Parathyroid adenoma (tissue), 2 donors: ENCODE measurements around the gene MSANTD1.

Experiments
- H2AFZ ChIP-seq: fragments of 300-600 bp; sonication (generic); one replicate; pipeline ENCODE4 v1.7.0; 2017; ENCODE audit warnings: antibody characterized with exemption, mild to moderate bottlenecking
- H3K27ac ChIP-seq: fragments of 300-600 bp; sonication (generic); one replicate; pipeline ENCODE4 v1.7.0; 2017
- H3K27me3 ChIP-seq: fragments of 300-600 bp; sonication (generic); one replicate; pipeline ENCODE4 v1.7.0; 2017; ENCODE audit warnings: low read length; ENCODE audit not compliant: control insufficient read depth, insufficient read depth
- H3K36me3 ChIP-seq: fragments of 300-600 bp; sonication (generic); one replicate; pipeline ENCODE4 v1.7.0; 2017; ENCODE audit warnings: low read length; ENCODE audit not compliant: control insufficient read depth, insufficient read depth
- H3K4me1 ChIP-seq: fragments of 300-600 bp; sonication (generic); one replicate; pipeline ENCODE4 v1.7.0; 2017; ENCODE audit warnings: control low read depth
- H3K4me2 ChIP-seq: fragments of 300-600 bp; sonication (generic); one replicate; pipeline ENCODE4 v1.7.0; 2017; ENCODE audit warnings: low read length
- H3K4me3 ChIP-seq: fragments of 300-600 bp; sonication (generic); one replicate; pipeline ENCODE4 v1.7.0; 2017; ENCODE audit warnings: low read depth, low read length
- H3K79me2 ChIP-seq: fragments of 300-600 bp; sonication (generic); one replicate; pipeline ENCODE4 v1.7.0; 2017; ENCODE audit warnings: control low read depth
- H3K9ac ChIP-seq: fragments of 300-600 bp; sonication (generic); one replicate; pipeline ENCODE4 v1.7.0; 2017; ENCODE audit warnings: mild to moderate bottlenecking
- H3K9me3 ChIP-seq: fragments of 300-600 bp; sonication (generic); one replicate; pipeline ENCODE4 v1.7.0; 2017; ENCODE audit warnings: low read length; ENCODE audit not compliant: control insufficient read depth
- TF ChIP-seq, protein P1 (sequence below): fragments of 300-600 bp; sonication (generic); IDR thresholded peaks from one replicate; pipeline ENCODE4 v1.7.0; 2017; ENCODE audit warnings: antibody characterized with exemption, mild to moderate bottlenecking
- donor health status: primary hyperparathyroidism.

The MSANTD1 gene

DNA sequence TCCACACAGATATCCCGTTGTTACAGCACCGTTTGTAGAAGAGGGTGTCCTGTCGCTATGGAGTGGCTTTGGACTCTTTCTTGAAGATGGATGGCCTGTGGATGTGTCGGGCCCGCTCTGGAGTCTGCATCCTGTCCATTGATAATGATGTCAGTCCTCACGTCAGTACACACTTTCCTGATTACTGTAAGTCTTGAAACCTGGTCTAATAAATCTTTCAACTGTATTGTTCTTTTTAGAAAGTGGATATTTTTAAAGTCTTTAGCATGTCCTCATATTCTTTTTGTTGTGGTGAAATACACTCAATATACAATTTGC lies 14.9 kb downstream of the MSANTD1 start:
- Histone ChIP-seq H3K27ac (no peak overlapping the region), H3K4me2 (no peak overlapping the region), H2AFZ (no peak overlapping the region), H3K4me3 (no peak overlapping the region), H3K79me2 (no peaks in the 10 kb centered on the region), H3K4me1 (no peaks in the 10 kb centered on the region), H3K36me3 (no peaks in the 10 kb centered on the region), H3K27me3 (no peaks in the 10 kb centered on the region), H3K9me3 (no peaks in the 10 kb centered on the region), H3K9ac (no peak overlapping the region)
- TF ChIP-seq, protein P1, sequence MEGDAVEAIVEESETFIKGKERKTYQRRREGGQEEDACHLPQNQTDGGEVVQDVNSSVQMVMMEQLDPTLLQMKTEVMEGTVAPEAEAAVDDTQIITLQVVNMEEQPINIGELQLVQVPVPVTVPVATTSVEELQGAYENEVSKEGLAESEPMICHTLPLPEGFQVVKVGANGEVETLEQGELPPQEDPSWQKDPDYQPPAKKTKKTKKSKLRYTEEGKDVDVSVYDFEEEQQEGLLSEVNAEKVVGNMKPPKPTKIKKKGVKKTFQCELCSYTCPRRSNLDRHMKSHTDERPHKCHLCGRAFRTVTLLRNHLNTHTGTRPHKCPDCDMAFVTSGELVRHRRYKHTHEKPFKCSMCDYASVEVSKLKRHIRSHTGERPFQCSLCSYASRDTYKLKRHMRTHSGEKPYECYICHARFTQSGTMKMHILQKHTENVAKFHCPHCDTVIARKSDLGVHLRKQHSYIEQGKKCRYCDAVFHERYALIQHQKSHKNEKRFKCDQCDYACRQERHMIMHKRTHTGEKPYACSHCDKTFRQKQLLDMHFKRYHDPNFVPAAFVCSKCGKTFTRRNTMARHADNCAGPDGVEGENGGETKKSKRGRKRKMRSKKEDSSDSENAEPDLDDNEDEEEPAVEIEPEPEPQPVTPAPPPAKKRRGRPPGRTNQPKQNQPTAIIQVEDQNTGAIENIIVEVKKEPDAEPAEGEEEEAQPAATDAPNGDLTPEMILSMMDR = no peak

DNA sequence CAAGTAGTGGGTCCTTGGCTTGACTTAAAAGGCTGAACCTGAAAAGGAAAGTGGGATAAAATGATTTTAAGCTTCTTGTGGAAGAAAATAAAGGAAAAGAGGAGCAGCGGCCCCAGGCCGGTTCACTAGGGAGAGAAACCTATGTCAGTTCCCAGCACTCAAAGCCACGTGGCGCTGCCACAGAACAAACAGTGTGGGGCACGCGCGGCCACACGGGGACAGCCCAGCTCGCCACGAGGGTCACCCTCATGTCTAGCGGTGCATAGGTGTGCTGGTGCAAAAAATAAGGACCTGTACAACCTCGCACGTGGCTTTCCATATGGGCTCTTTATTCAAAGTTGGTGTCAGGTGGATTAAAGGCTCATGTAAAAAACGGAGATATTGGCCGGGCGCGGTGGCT lies 17.1 kb downstream of the MSANTD1 start:
- no peak overlapping the region for H3K4me2 ChIP-seq
- no peak overlapping the region for H2AFZ ChIP-seq
- H3K27ac ChIP-seq = no peak overlapping the region
- H3K9me3 ChIP-seq = no peaks in the 10 kb centered on the region
- no peaks in the 10 kb centered on the region for H3K79me2 ChIP-seq
- no peaks in the 10 kb centered on the region for H3K4me1 ChIP-seq
- TF ChIP-seq, protein P1 = no peak
- no peaks in the 10 kb centered on the region for H3K27me3 ChIP-seq
- H3K4me3 ChIP-seq = no peak overlapping the region
- no peaks in the 10 kb centered on the region for H3K36me3 ChIP-seq
- H3K9ac ChIP-seq = no peak overlapping the region

DNA sequence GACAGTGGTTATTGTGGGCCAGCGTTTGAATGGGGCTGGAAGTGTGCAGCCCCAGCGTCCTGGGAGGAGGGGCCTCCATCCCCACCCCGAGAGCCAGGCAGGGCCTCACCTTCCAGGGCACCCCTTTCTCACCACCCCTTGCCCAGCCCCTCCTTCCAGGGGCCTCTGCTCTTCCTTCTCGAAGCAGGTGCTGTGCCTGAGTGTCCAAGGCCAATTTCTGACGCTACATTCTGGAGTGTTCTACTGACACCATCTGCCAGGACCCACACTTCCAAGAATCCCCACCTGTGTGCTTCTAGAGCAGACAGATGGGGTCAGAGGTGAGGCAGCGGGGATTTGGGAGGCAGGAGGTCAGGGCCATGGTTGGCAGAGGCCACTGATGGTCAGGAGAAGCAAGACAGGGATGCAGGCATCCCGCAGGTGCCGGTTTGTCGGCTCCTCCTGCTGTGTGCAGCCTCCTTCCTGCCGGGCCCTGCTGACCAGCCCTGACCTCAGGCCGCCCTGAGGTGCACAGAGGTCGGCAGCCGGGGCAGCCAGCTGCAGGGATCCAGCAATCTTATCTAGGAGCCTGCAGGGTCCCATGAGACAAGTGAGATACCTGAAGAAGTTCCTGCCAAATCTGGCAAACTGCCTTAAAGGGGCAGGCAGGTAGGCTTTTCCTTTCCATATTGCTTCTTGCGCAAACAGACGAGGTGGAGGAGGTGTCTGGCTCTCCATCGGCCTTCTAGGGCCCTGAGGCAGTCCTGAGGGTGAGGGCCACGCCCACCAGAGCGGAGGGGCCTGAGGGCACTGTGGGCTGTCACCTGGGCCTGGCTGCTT lies 18.8 kb downstream of the MSANTD1 start:
- no peak overlapping the region for H3K27ac ChIP-seq

DNA sequence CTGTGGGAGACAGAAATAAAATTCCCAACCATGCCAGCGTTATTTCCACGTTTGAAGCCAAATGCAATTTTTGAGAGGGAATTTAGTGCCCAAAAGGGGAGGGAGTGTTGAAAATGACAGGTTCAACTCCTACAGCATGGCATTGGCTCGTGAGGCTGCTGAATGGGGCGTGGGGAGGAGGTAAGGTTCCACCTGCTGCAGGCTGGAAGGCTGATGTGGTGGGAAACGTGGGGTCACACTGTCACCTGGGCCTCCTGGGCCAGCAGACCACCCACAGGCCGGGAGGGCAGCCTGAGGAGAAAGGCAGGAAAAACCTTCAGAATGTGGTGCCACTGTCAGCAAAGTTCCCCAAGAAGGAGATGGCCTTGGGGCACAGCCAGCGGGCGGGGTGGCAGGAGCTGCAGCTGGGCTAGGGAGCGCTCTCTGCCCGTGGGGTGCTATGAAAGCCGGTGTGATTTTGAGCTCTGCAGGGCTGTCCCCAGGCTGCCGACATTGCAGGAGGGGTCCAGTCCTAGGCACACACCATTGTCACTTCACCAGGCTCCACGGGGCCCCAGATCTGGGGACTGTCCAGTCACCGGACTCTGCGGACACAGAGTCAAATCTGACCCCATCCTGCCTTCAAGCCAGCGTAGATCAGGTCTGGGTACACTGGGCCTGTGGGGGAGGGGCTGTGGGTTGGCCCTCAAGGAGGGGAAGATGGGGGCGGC lies 19.6 kb downstream of the MSANTD1 start:
- H3K4me3 ChIP-seq = no peak overlapping the region
- H3K4me2 ChIP-seq = no peak overlapping the region
- H3K36me3 ChIP-seq = no peaks in the 10 kb centered on the region
- H3K4me1 ChIP-seq = no peaks in the 10 kb centered on the region
- H2AFZ ChIP-seq = no peak overlapping the region
- no peak overlapping the region for H3K9ac ChIP-seq
- no peaks in the 10 kb centered on the region for H3K27me3 ChIP-seq
- no peaks in the 10 kb centered on the region for H3K9me3 ChIP-seq
- no peak overlapping the region for H3K27ac ChIP-seq
- TF ChIP-seq, protein P1 = no peak
- H3K79me2 ChIP-seq = no peaks in the 10 kb centered on the region

More for the DNA sequence above, 18.8 kb downstream of the MSANTD1 start:
- no peaks in the 10 kb centered on the region for H3K79me2 ChIP-seq
- no peaks in the 10 kb centered on the region for H3K27me3 ChIP-seq
- no peak overlapping the region for H3K4me3 ChIP-seq
- H3K9me3 ChIP-seq = no peaks in the 10 kb centered on the region
- no peak overlapping the region for H3K9ac ChIP-seq
- H3K4me1 ChIP-seq = no peaks in the 10 kb centered on the region
- H2AFZ ChIP-seq = no peak overlapping the region
- no peaks in the 10 kb centered on the region for H3K36me3 ChIP-seq
- TF ChIP-seq, protein P1 = no peak
- H3K4me2 ChIP-seq = no peak overlapping the region
